ENCODE results near the gene EIF4G2.

GRCh38 chr11:10785146-10785474, 23.6 kb downstream of the EIF4G2 start:
- TF ChIP-seq CTCF (IDR thresholded peaks at IDR 0.05; ENCODE audit: low read depth, low read length, poor library complexity, severe bottlenecking) (no peak), EZH2phosphoT487 (IDR thresholded peaks at IDR 0.05; ENCODE audit: borderline replicate concordance, low read length) (no peak)
